GM12892 (cell line): Measurements from ENCODE around the gene VEPH1.

Experiments
- POLR2A ChIP-seq: IDR thresholded peaks from 2 replicates; pipeline ENCODE4 v1.6.1; 2011; ENCODE audit warnings: low read depth, low read length, control low read depth
- POLR2AphosphoS5 ChIP-seq: IDR thresholded peaks from 2 replicates; pipeline ENCODE4 v1.6.1; 2011; ENCODE audit warnings: low read depth, low read length, control low read depth
- TAF1 ChIP-seq: IDR thresholded peaks from 2 replicates; pipeline ENCODE4 v1.6.1; 2011; ENCODE audit warnings: low read depth, mild to moderate bottlenecking, control low read depth, low read length, borderline replicate concordance

DNA sequence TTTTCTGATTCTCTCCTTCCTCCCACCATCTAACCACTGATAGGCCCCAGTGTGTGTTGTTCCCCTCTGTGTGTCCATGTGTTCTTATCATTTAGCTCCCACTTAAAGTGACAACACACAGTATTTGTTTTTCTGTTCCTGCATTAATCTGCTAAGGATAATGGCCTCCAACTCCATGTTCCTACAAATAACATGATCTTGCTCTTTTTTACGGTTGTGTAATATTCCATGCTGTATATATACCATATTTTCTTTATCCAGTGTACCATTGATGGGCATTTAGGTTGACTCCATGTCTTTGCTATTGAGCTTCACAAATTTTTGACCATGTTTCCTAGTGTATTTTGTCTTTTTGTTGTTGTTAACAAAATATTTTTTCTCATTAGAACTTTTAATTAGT is 30.6 kb downstream of the VEPH1 start:
- TF ChIP-seq POLR2AphosphoS5, result no peak
- no peak for TF ChIP-seq POLR2A
- TF ChIP-seq TAF1, result no peak
